NCI-H2171 (cell line): ENCODE results near the gene CCDC187.

Source experiments
- DNase-seq: peaks from one replicate; lab custom pipeline; 2025; lab: John Stamatoyannopoulos, UW

The CCDC187 gene

DNA sequence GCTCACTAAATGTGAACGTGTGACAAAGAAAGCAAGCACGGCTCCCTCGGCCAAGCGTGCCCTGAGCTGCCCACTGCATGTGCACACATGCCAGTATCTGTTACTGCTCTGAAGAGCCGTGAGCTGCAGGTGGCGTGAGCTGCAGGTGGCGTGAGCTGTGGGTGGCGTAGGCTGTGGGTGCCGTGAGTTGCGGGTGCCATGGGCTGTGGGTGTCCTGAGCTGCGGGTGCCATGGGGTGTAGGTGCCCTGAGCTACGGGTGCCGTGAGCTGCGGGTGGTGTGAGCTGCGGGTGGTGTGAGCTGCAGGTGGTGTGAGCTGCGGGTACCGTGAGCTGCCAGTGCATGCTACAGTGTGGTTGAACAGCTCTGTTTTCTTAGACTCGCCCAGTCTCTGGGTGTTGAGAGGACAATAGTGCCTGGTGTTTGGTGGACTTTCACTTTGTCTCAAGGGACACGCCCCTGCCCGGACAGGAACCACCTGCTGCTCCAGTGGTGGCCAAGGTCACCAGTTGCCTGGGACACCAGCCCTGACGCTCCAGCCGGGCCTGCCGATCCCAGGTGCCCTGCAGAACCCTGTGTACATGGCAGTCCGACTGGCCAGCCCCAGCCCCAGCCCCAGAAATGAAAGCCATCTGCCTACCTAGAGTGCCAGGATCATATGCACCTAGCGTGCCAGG, 6.7 kb downstream of the CCDC187 start:
- DNase-seq = no peak

DNA sequence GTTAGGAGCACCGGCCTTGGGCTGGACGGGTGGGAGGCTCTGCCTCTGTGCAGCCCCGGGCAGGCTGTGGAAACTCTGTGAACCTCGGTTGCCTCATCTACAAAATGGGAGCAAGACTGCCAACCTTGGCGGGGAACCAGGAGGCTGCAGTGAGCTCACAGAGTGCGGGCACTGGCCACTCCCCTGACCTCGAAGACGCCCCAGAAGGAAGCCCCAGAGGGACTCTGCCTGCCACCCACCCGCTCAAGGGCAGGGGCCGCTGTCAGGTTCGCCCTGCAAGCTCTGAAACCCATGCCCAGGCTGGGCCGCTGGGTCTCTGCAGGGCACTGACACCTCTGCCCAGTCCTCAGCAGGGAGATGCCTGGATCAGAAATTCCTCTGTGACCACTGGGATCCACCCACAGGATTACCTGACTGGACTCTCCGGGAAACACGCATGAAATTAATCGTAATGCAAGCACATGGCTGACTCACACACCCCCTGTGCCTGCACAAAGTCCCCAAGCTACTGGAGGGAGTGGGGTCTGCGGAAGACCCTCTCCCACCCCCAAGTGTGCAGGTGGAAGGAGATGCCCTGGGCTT, 7.4 kb downstream of the CCDC187 start:
- no peak for DNase-seq

DNA sequence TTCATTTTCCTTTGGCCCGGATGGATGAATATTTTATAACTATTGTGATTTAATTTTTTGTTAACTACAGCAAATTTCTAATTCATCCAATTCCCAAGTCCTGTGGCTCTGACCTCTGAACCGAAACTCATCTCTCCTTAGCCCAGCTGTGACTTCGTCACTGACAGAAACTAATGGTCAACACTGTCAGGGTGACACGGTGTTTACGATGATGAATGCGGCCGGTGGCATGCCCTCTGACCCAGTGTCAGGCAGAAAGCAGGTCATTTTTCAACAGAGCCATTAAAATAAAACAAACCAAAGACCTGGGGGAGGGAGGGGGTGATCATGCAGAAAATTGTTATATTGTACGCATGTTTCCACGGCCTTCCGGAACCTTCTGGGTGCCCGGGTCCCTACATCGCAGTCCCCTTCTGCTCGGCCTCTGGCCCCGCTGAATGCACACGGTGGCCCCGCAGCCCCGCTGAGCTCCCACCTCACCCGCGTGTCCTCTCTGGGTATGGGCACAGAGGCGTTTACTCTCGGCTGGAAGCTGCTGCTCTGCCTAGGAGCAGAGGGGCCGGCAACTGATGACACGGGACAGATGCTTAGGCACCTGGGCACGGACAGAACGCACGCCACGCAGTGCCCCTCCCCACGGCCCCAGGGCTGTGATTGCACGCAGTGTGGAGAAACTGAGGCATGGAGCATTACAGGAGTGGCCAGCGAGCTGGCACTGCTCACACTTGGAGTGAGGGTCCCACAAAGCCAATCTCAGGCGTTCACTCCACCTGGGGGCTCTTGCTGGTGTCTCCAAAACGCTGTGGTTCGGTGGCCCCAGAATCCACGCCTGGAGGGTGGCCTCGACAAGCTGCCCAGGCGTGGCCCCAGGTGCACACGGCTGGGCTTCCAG, 8.1 kb downstream of the CCDC187 start:
- DNase-seq = no peak

DNA sequence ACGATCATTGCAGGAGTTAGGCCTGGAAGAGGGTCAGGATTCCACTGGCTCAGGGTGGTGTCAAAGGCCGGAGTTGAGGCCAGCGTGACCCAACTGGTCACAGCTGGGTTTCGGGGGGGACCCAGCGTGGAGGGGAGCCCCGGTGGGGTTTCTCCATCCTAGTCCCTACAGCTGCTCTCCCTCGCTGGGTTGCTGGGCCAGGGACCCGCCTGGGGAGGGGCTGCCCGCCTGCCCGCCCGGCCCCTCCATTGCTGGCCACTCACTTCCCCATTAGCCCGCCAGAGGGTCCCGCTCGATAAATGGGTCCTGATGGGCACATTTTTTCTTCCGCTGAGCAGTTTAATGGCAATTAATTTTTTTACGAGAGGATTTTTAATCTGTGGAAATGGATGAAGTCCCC, 8.8 kb downstream of the CCDC187 start:
- no peak for DNase-seq

DNA sequence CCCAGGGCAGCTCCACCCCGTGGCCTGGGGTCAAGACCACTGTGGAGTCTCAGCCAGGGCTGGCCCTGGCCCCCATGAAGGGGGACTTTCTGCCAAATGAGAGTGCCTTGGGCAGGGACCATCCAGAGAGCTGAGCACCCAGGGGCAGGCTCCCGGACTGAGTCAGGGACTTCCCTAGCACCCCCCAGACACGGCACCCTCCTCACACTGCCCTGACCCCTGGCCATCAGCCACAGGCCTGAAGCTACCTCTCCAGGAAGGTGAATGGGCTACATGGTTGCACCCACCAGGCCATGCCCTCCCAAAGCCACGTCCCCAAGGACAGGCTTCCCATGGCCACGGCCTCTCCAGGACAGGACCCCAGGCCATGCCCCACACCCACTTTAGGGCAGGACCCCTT, 9.5 kb downstream of the CCDC187 start:
- no peak for DNase-seq

DNA sequence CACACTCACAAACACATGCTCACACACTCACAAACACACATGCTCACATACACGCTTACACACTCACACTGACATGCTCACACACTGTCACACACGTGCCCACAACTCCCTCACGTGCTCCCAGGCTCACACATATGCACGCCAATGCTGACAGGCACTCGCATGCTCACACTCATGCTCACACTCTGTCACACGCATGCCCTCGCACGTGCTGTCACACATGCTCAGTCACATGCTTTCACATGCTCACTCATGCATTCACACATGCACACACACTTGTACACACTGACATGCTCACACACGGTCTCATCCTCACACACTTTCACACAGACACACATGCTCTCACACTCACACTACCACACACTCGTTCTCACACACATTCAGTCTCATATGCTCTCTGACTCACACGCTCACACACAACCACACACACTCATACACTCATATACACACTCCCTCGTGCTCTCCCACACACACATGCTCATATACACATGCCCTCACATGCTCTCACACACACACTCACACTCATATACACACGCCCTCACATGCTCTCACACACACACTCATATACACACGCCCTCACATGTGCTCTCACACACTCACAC, 10.3 kb downstream of the CCDC187 start:
- no peak for DNase-seq

DNA sequence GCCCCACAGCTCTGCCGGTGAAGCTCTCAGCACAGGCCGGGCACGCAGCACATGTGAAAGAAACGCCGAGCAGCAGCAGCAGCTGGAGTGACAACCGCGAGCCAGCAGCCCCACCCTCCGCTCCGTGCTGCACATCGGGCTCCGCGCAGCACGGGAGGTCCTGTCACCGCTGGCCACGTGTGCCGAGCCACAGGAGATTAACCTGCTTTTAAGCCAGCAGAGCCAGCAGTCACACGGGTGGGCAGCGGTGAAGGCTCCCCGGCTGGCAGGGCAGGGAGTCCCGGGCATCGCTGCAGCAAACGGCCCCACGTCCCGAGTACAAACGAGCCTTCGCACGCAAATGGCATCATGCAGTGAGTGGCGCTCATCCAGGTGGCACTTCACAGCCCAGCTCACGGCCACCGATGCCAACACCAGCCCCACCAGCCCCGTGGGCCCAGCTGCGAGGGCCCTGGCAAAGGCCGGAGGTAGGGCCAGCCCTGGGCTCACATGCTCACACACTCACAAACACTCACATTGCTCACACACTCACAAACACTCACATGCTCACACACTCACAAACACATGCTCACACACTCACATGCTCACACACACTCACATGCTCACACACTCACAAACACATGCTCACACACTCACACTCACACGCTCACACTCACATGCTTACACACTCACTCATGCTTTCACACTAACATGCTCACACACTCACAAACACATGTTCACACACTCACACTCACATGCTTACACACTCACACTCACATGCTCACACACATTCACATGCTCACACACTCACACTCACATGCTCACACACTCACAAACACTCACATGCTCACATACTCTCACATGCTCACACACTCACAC, 11.1 kb downstream of the CCDC187 start:
- no peak for DNase-seq

DNA sequence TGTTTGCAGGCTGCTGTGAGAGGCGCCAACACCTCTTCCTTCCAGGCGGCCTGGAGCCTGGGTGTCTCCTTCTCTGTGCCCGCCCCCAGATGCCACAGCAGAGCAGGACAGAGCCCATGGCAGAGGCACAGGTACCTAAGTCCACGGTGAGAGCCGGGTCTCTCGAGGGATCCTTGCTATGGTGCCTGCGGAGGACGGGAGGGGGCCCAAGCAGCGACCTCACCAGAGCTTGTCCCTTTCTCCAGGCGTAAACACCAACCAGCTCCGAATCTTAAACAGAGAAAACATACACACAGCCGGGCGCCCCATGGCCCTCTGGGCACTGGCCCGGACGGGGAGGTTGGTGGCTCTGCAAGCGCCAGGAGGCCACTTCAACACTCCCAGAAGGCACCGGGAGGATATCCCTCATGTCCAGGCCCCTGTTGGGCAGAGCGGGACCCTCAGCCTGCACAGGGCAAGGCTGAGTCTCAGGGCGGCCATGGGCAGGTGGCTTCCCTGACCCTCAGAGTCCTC, 11.8 kb downstream of the CCDC187 start:
- no peak for DNase-seq

DNA sequence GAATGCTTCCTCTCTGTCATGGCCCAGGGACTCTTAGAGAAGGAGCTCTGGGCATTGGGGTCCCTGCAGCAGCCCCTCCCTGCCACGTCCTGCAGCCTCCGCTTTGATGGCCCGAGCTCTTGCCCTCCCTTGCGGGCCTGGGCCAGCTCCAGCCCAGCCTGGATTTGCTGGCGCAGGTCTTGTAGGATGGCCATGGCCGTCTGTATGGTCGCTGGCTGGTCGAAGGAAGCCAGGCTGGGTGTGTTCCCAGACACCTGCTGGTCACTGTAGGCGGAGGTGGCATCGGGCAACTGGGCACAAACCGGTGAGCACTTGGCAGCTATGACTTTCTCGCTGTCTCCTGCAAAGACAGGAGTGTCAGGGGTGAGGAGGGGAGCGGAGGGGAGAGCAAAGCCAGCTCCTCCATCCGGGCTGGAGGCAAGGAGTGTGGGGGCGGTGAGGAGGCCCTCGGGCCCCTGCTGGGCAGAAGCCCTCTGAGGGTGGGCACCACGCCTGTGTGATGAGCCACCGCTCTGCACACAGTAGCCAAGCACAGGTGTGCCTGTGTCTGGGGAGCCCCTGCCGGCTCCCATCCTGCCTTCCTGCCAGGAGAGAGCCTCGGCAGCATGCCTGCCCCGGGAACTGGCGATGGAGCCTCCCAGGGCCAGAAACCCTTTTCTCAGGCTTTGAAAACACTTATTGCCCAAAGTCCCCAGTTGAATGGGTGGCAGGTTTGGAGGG, 12.4 kb downstream of the CCDC187 start:
- DNase-seq = no peak

DNA sequence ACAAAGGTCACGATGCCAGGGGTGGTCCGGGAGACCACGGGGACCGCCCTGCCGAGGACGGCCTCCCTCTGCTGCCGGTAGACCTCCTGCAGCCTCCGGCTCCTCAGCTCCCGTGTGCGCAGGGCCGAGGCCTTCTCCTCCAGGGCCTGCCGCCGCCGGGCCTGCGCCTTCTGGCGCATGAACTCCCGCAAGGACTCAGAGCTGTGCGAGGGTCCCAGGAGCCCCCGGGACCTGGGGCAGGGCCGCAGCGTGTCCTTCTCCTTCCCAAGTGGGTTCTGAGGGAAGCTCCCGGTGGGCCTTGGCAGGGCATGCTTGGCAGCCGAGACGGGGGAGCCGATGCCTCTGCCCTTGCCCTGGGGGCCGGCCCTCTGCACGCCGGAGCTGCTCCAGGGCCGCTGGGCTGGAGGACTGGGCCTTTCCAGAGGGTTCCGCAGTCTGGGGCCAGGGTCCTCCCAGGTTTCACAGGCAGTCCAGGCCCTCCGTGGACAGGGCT, 13.3 kb downstream of the CCDC187 start:
- no peak for DNase-seq

DNA sequence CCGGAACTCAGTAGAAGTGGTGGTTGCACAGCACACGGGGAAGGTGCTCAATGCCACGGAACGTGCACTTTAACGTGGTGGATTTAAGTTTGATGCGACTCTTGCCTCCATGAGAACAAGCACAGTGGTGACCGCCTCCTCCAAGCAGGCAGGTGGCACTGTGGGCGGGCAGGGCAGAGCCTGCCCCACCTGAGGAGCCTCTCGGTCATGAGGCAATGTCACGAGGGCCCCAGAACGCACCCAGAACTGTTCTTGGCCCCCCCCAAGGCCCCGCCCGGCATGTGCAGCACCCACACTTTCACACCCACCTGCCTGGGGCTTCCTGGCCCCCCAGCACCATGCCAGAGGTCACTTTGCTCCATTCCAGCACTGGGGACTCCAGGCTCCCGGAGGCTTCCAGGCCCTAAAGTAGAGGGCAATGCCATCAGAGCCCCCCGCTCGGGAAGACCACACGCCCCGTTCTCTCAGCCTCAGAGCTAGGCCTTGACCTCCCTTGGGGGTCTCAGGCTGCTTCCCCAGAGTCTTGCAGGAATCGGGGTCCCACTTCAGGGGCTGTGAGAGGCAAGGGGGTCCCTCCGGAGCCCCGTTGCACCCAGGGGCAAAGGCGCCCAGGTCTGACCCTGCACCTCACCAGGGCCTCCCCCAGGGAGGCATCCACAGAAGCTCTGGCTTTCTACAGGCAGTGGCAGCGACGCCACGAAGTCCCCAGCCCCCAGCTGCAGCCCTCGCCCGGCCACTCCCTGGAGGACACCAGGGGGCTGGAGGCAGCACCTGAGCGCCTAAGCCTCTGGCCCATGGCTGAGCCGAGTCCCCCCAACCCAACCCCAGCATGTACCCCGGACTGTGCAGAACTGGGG, 14.0 kb downstream of the CCDC187 start:
- no peak for DNase-seq

DNA sequence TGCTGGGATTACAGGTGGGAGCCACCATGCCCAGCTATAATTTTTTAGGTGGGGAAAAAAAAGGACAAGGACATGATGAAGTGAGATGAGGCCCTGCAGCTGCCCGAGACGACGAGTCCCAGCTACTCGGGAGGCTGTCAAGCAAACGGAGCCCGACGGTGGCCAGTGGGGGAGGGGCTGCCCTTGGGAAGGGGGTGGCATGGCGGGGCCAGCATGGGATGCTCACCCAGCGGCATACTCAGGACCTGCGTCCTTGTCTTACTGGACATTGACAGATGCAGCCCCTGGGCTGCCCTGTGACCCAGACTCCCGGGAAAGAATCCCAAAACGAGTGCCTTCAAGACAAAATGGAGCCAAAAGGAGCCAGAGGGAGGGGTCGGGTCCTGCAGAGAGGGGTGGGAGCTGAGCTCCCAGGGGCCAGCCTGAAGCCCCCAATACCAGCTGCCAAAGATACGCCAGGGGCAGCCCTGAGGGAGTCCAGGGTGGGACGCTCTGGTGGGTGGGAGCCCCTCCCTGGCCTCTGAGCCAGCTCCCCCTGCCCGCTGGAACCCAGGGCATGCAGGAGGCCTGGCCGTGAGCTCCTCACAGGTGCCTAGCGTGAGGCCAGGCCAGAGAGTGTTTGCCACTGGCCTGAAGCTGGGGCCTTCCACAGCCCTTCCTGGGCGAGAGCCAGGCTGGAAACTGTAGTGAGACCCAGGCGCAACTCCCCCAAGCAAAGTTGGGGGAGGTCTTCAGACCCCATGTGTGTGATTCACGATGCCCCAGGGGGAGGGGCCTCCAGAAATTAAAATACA, 15.7 kb downstream of the CCDC187 start:
- no peak for DNase-seq

DNA sequence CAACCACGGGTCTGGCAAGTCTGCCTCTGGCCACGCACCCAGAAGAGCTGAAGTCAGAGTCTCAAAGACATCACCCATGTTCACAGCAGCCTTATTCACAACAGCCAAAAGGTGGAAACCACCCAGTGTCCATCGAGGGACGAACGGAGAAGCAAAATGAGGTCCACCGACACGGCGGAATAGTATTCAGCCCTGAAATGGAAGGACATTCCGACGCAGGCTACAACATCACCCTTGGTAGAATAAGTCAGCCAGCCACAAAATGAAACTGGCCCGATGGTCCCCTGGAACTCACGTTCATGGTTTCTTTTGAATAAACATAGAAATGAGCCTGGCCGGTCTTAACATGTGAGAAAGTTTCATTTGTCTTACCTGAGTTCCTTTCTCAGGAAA, 16.9 kb downstream of the CCDC187 start:
- no peak for DNase-seq

DNA sequence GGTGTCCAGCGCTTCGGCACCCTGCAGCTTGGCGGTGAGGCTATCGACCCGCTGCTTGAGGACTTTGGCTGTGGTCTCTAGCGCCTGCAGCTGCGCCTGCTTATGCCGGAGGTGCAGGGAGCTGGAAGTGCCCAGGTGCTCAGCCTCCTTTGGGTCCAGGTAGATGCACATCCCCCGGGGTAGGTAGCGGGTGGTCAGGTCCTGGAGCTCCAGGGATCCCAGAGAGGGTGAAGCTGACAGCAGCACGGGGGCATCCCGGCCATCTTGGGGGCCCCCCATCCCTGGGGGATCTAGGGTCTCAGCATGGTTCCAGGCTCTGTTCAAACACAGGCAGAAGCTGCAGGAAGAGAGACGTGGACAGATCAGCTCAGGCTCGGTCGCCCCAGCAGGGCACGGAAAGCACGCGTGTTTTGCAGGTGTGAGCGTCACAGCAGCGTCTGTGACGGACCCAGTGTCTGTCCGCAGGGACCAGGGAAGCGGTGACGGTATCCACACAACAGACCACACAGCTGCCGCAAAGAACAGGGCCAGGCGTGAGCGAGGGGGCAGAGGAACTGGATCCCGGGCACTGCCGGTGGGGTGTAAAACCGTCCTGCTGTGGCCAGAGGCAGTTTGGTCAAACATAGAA, 17.4 kb downstream of the CCDC187 start:
- DNase-seq = no peak

DNA sequence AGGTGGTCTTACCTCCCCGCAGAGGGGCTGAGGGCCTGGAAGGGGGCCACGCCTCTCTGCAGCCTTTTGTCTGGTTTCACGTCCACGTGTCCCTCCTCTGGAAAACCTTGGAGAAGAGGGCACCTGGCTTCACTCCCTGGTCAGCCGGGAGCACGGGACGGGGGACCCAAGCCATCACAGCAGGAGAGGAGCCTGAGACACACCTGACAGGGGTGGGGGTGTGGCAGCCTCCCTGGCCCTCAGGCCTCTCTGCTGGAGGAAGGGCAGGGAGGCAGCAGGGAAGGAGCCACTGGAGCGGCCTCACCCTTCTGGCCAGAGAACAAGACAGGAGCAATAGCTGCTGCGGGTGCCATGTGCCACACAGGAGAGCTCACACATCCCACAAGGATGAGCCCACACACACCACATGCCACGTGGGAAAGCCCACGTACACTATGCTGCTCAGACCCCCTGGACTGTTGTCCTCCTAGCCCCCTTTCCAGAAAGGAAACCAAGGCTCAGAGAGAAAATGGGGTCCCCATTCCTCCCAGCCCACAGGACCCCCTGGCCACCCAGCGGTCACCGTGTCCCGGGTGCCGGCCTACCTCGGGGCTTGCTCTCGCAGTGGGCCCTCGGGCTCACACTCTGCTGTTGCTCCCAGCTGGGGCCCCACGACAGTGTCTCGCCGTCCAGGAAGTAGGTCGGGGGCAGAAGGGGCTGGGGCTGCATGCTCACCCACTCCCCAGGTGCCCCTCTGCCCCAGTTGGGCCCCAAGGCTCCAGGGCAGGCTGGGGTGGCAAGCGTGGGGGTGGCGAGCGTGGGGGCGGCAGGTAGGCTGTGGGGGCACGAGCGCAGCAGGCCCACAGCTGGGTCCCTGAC, 18.2 kb downstream of the CCDC187 start:
- no peak for DNase-seq

DNA sequence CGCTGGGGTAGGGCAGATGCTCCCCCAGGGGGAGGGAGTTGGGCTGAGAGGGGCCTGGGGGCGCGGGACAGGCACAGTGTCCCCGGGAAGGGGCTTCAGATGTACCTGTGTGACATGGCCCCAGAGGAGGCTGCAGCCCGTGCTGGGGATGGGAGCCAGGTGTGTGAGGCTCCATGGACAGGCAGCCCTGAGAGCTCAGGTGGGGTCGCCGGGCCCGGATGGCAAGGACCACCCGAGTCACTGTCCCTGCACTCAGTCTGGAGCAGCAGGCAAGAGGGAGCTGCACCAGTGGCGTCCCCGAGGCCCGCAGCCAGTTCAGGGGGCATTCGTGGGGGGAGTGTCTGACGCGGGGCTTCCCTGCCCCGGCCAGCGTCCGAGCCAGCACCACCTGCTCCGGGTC, 18.9 kb downstream of the CCDC187 start:
- DNase-seq = no peak

DNA sequence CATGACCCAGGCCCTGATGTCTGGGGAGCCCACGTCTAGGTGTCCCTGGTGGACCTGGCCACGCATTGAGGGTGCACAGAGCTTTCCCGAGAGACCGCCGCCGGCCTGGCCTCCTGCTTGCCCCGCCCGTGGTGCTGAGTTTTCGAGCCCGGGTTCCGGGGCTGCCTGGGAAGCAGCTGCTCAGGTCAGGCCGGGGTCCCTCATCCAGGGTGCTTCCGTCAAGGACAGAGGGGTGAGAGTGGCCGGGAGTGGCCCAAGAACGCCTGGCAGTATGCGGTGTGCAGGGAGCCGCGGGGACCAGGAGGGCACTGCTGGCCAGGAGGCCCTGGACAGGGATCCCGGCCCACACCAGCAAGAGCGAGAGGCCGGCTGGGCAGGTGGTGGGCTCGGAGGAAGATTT, 19.6 kb downstream of the CCDC187 start:
- no peak for DNase-seq
